ENCODE data around the gene INSIG2. TPM values are rescaled to one million over a fixed set of nuclear protein-coding genes. Genes with fewer than 3 reads are reported as not detected.

The INSIG2 gene
- total RNA-seq, 2 donors from 2014 or later, result 12.8 to 47.0 TPM

DNA sequence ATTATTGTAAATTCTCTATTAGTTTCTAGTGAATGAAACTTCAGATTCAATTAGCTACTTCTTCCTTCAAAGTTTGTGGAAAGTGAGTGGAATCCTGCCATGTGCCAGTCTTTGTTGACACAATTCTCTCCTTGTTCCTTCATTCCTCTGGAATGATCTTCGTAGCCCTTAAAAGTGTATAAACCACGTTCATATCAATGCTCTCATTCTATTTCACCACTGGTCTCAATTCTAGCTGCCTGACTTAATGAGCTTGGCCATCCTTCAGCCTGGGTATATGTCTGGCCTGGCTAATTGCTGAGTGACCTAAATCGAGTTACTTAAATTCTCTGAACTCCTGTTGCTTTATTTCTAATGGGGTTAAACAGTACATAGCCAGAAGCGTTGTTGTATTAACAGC, 43.5 kb downstream of the INSIG2 start:
- H3K4me1 ChIP-seq, result no peaks in the 10 kb centered on the region
- H3K9ac ChIP-seq (ENCODE audit: low read depth in 2 of 2, low read length in 2 of 2), result no peak overlapping the region
- no peak overlapping the region for H3K4me3 ChIP-seq
- DNase-seq, result no peak
- TF ChIP-seq, protein P1, sequence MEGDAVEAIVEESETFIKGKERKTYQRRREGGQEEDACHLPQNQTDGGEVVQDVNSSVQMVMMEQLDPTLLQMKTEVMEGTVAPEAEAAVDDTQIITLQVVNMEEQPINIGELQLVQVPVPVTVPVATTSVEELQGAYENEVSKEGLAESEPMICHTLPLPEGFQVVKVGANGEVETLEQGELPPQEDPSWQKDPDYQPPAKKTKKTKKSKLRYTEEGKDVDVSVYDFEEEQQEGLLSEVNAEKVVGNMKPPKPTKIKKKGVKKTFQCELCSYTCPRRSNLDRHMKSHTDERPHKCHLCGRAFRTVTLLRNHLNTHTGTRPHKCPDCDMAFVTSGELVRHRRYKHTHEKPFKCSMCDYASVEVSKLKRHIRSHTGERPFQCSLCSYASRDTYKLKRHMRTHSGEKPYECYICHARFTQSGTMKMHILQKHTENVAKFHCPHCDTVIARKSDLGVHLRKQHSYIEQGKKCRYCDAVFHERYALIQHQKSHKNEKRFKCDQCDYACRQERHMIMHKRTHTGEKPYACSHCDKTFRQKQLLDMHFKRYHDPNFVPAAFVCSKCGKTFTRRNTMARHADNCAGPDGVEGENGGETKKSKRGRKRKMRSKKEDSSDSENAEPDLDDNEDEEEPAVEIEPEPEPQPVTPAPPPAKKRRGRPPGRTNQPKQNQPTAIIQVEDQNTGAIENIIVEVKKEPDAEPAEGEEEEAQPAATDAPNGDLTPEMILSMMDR (IDR thresholded peaks at IDR 0.05), result no peak
- no peaks in the 10 kb centered on the region for H3K9me3 ChIP-seq
- intact Hi-C loops (cut with DNase I), result no loop called here
- H3K27me3 ChIP-seq, result no peaks in the 10 kb centered on the region
- no peaks in the 10 kb centered on the region for H3K36me3 ChIP-seq
- H3K27ac ChIP-seq, result no peak overlapping the region

GRCh38 chr2:118133916-118134315, 45.6 kb downstream of the INSIG2 start:
- Histone ChIP-seq H3K4me3 (no peak overlapping the region), H3K27ac (no peak overlapping the region), H3K27me3 (no peaks in the 10 kb centered on the region), H3K9ac (ENCODE audit: low read depth in 2 of 2, low read length in 2 of 2) (no peak overlapping the region), H3K36me3 (no peaks in the 10 kb centered on the region), H3K4me1 (no peaks in the 10 kb centered on the region), H3K9me3 (no peaks in the 10 kb centered on the region)
- intact Hi-C loops (cut with DNase I), result no loop called here
- no peak for DNase-seq
- TF ChIP-seq, protein P1 (IDR thresholded peaks at IDR 0.05), result no peak

- intact Hi-C loops (cut with DNase I), result no loop called here
- DNase-seq, result no peak
- no peaks in the 10 kb centered on the region for H3K9me3 ChIP-seq
- H3K4me3 ChIP-seq, result no peak overlapping the region
- no peak overlapping the region for H3K27ac ChIP-seq
- TF ChIP-seq, protein P1 (IDR thresholded peaks at IDR 0.05), result no peak
- no peaks in the 10 kb centered on the region for H3K36me3 ChIP-seq
- H3K4me1 ChIP-seq, result no peaks in the 10 kb centered on the region
- H3K9ac ChIP-seq (ENCODE audit: low read depth in 2 of 2, low read length in 2 of 2), result no peak overlapping the region
- H3K27me3 ChIP-seq, result no peaks in the 10 kb centered on the region
These were observed 46.4 kb downstream of the INSIG2 start for GRCh38 chr2:118134650-118135049.

DNA sequence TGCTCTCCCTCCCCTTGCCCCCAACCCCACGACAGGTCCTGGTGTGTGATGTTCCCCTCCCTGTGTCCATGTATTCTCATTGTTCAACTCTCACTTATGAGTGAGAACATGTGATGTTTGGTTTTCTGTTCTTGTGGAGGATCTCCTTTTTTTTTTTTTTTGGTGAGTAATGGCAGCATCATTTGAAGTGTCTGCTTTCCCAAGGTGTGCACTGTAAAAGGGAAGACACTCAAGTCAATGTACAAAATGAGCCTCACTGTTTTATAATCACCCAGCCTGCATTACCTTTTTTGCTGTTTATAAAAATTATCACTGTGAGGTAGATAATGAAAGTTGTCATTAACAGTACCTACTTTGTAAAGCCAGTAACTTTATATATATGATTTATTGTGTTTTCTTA, 56.9 kb downstream of the INSIG2 start:
- TF ChIP-seq, protein P1 (IDR thresholded peaks at IDR 0.05), result no peak
- H3K36me3 ChIP-seq, result no peaks in the 10 kb centered on the region
- H3K4me1 ChIP-seq, result no peaks in the 10 kb centered on the region
- intact Hi-C loops (cut with DNase I), result no loop called here
- no peaks in the 10 kb centered on the region for H3K9me3 ChIP-seq
- no peak overlapping the region for H3K4me3 ChIP-seq
- no peaks in the 10 kb centered on the region for H3K27me3 ChIP-seq
- no peak overlapping the region for H3K9ac ChIP-seq (ENCODE audit: low read depth in 2 of 2, low read length in 2 of 2)
- H3K27ac ChIP-seq, result no peak overlapping the region
- DNase-seq, result no peak

- intact Hi-C loops (cut with DNase I), result no loop called here
- no peak overlapping the region for H3K27ac ChIP-seq
These were observed 57.5 kb downstream of the INSIG2 start for GRCh38 chr2:118145806-118146205.

More at GRCh38 chr2:118145806-118146205, 57.5 kb downstream of the INSIG2 start:
- H3K9me3 ChIP-seq, result no peaks in the 10 kb centered on the region
- H3K27me3 ChIP-seq, result no peaks in the 10 kb centered on the region
- H3K36me3 ChIP-seq, result no peaks in the 10 kb centered on the region
- no peaks in the 10 kb centered on the region for H3K4me1 ChIP-seq
- TF ChIP-seq, protein P1 (IDR thresholded peaks at IDR 0.05), result no peak
- no peak overlapping the region for H3K9ac ChIP-seq (ENCODE audit: low read depth in 2 of 2, low read length in 2 of 2)
- H3K4me3 ChIP-seq, result no peak overlapping the region
- DNase-seq, result no peak

All from colonic mucosa (tissue), 4 donors.